HG02571 (cell line): ENCODE results near the gene ASPN.

Experiments
- ATAC-seq: cut with Tn5 transposase; IDR thresholded peaks from one replicate; pipeline ENCODE4 v1.9.1; 2021; ENCODE audit warnings: mild to moderate bottlenecking, moderate library complexity; ENCODE audit not compliant: unreplicated experiment

The ASPN gene

GRCh38 chr9:92476962-92477361 is 5.3 kb downstream of the ASPN start:
- ATAC-seq, result no peak

- no peak for ATAC-seq
Observed at GRCh38 chr9:92474587-92474986, 7.7 kb downstream of the ASPN start.

- ATAC-seq, result no peak
Observed at GRCh38 chr9:92468206-92468605, 14.1 kb downstream of the ASPN start.

GRCh38 chr9:92467511-92467910 is 14.8 kb downstream of the ASPN start:
- ATAC-seq, result no peak

- ATAC-seq, result no peak
Observed at GRCh38 chr9:92467041-92467440, 15.3 kb downstream of the ASPN start.

GRCh38 chr9:92463984-92464383 is 18.3 kb downstream of the ASPN start:
- no peak for ATAC-seq

GRCh38 chr9:92463387-92463786 is 18.9 kb downstream of the ASPN start:
- ATAC-seq, result no peak

GRCh38 chr9:92457576-92457975 is 24.7 kb downstream of the ASPN start:
- no peak for ATAC-seq

GRCh38 chr9:92455217-92455616 is 27.1 kb downstream of the ASPN start:
- ATAC-seq, result no peak

GRCh38 chr9:92446536-92446935 is 35.8 kb downstream of the ASPN start:
- ATAC-seq, result no peak

GRCh38 chr9:92444841-92445240 is 37.5 kb downstream of the ASPN start:
- no peak for ATAC-seq

- ATAC-seq, result no peak
Observed at GRCh38 chr9:92440751-92441046, 41.6 kb downstream of the ASPN start.

GRCh38 chr9:92439921-92440750 is 42.2 kb downstream of the ASPN start:
- no peak for ATAC-seq

- ATAC-seq, result no peak
Observed at GRCh38 chr9:92438900-92439526, 43.3 kb downstream of the ASPN start.

- ATAC-seq, result no peak
Observed at GRCh38 chr9:92435263-92435662, 47.0 kb downstream of the ASPN start.

GRCh38 chr9:92432972-92433548 is 49.2 kb downstream of the ASPN start:
- no peak for ATAC-seq

- ATAC-seq, result no peak
Observed at GRCh38 chr9:92432350-92432749, 50.0 kb downstream of the ASPN start.

GRCh38 chr9:92429836-92430235 is 52.5 kb downstream of the ASPN start:
- ATAC-seq, result no peak

- no peak for ATAC-seq
Observed at GRCh38 chr9:92426501-92427145, 55.7 kb downstream of the ASPN start.

GRCh38 chr9:92425474-92425873 is 56.8 kb downstream of the ASPN start:
- ATAC-seq, result no peak

GRCh38 chr9:92424340-92424739 is 58.0 kb downstream of the ASPN start, which contains the start of gene OMD:
TSS of gene OMD (minus strand) at chr9:92424471. CDS start at chr9:92417558, 6,913 bp downstream.
- no peak for ATAC-seq

GRCh38 chr9:92423612-92424011 is 58.7 kb downstream of the ASPN start:
- ATAC-seq, result no peak
